Endodermal cell (in vitro differentiated cells): ENCODE data around the gene TGM4. TPM values are rescaled to one million over a fixed set of nuclear protein-coding genes. Genes with fewer than 3 reads are reported as not detected.

Experiments used
- DNase-seq: peaks from one replicate; pipeline ENCODE4 v3.0.0-alpha.2; 2017
- H3K27ac ChIP-seq: 2 replicates; pipeline ENCODE4 v1.5.1; 2013; ENCODE audit warnings: mild to moderate bottlenecking, low read depth, low read length, moderate library complexity
- H3K27me3 ChIP-seq: 2 replicates; pipeline ENCODE4 v1.6.1; 2013; ENCODE audit warnings: mild to moderate bottlenecking, low read length, moderate library complexity; ENCODE audit not compliant: insufficient read depth, control insufficient read depth, poor library complexity, severe bottlenecking
- H3K36me3 ChIP-seq: 2 replicates; pipeline ENCODE4 v1.7.0; 2013; ENCODE audit warnings: mild to moderate bottlenecking, low read length, moderate library complexity; ENCODE audit not compliant: control insufficient read depth, insufficient read depth
- H3K4me1 ChIP-seq: one replicate; pipeline ENCODE4 v1.7.0; 2013; ENCODE audit warnings: low read length; ENCODE audit not compliant: control insufficient read depth, insufficient read depth
- H3K4me3 ChIP-seq: 2 replicates; pipeline ENCODE4 v1.5.1; 2013; ENCODE audit warnings: mild to moderate bottlenecking, low read length, moderate library complexity
- H3K9ac ChIP-seq: 2 replicates; pipeline ENCODE4 v1.6.1; 2013; ENCODE audit warnings: mild to moderate bottlenecking, low read length, moderate library complexity; ENCODE audit not compliant: poor library complexity, severe bottlenecking; ENCODE audit errors: extremely low read depth
- H3K9me3 ChIP-seq: 2 replicates; pipeline ENCODE4 v1.6.1; 2013; ENCODE audit warnings: mild to moderate bottlenecking, low read length, moderate library complexity; ENCODE audit not compliant: control insufficient read depth
- H3K27ac Mint-ChIP-seq: 2 replicates; pipeline ENCODE4 v1.8.0; 2020; ENCODE audit warnings: mixed read lengths
- H3K27me3 Mint-ChIP-seq: 2 replicates; pipeline ENCODE4 v1.8.0; 2021; ENCODE audit warnings: mild to moderate bottlenecking, mixed read lengths; ENCODE audit not compliant: insufficient read depth
- H3K36me3 Mint-ChIP-seq: 2 replicates; pipeline ENCODE4 v1.8.0; 2020; ENCODE audit warnings: low read depth, mixed read lengths
- H3K4me1 Mint-ChIP-seq: 2 replicates; pipeline ENCODE4 v1.8.0; 2020; ENCODE audit warnings: mixed read lengths
- H3K4me3 Mint-ChIP-seq: 2 replicates; pipeline ENCODE4 v1.8.0; 2020; ENCODE audit warnings: mild to moderate bottlenecking, moderate library complexity, mixed read lengths
- H3K9me3 Mint-ChIP-seq: 2 replicates; pipeline ENCODE4 v1.8.0; 2020; ENCODE audit warnings: mild to moderate bottlenecking, mixed read lengths
- CTCF ChIP-seq: fragments of 200-600 bp; sonication (generic); conservative IDR thresholded peaks from 2 replicates; pipeline ENCODE4 v1.5.0; 2021; ENCODE audit warnings: antibody characterized with exemption, mild to moderate bottlenecking
- WGBS, 2 experiments: methylation state at CpG; one replicate each; pipeline versions ENCODE4 v1.1.5 to v1.1.7; 2013; ENCODE audit warnings: missing lambda C conversion rate in 2 of 2, mixed read lengths in 1 of 2; ENCODE audit not compliant: insufficient coverage in 1 of 2, insufficient read length in 1 of 2; 5-methylcytosine and 5-hydroxymethylcytosine counted together
- total RNA-seq, 2 donors: library from RNA; stranded (reverse); fragmentation: NEBNext Ultra II Directional in 1 of 2; extraction: Animal tissue kit (Norgen Biotek cat#: 25700) in 1 of 2; gene quantifications; 2 replicates in 1 of 2; 3 replicates in 1 of 2; pipeline ENCODE4 v1.2.1, GENCODE V29; 2021

TGM4 gene
- total RNA-seq, 2 donors from 2014 or later: not detected

GRCh38 chr3:44894485-44894884 is 20.1 kb downstream of the TGM4 start:
- Mint-ChIP-seq H3K27me3 (no peaks in the 10 kb centered on the region), H3K27ac (peak overlapping the region; percentile 39), H3K36me3 (no peaks in the 10 kb centered on the region), H3K9me3 (no peaks in the 10 kb centered on the region), H3K4me3 (no peak overlapping the region), H3K4me1 (no peaks in the 10 kb centered on the region)
- no peak overlapping the region for H3K4me3 ChIP-seq
- no peaks in the 10 kb centered on the region for H3K9me3 ChIP-seq
- H3K36me3 ChIP-seq: no peaks in the 10 kb centered on the region
- no peak for TF ChIP-seq CTCF
- no peaks in the 10 kb centered on the region for H3K27me3 ChIP-seq
- 40 to 60% methylated on average over 1 to 4 of the region's 5 CpGs for WGBS, 2 experiments
- H3K4me1 ChIP-seq: no peaks in the 10 kb centered on the region
- H3K27ac ChIP-seq: no peak overlapping the region
- no peak overlapping the region for H3K9ac ChIP-seq
- DNase-seq: peak; percentile 89

GRCh38 chr3:44896440-44896839 is 22.0 kb downstream of the TGM4 start:
- Histone ChIP-seq H3K27ac (no peak overlapping the region), H3K9me3 (no peaks in the 10 kb centered on the region), H3K36me3 (no peaks in the 10 kb centered on the region), H3K4me1 (no peaks in the 10 kb centered on the region), H3K4me3 (no peak overlapping the region), H3K27me3 (no peaks in the 10 kb centered on the region), H3K9ac (no peak overlapping the region)
- Mint-ChIP-seq H3K4me1 (no peaks in the 10 kb centered on the region), H3K27me3 (no peaks in the 10 kb centered on the region), H3K36me3 (no peaks in the 10 kb centered on the region), H3K4me3 (no peak overlapping the region), H3K9me3 (no peaks in the 10 kb centered on the region), H3K27ac (no peak overlapping the region)
- DNase-seq: no peak
- 73 to 86% methylated on average over 2 of the region's 2 CpGs for WGBS, 2 experiments
- no peak for TF ChIP-seq CTCF

GRCh38 chr3:44899683-44900367 is 25.4 kb downstream of the TGM4 start:
- no peaks in the 10 kb centered on the region for H3K4me1 ChIP-seq
- 89 to 90% methylated on average over 3 to 13 of the region's 13 CpGs for WGBS, 2 experiments
- no peak overlapping the region for H3K4me3 Mint-ChIP-seq
- H3K36me3 ChIP-seq: no peaks in the 10 kb centered on the region
- H3K27ac ChIP-seq: no peak overlapping the region
- H3K4me1 Mint-ChIP-seq: no peaks in the 10 kb centered on the region
- H3K27ac Mint-ChIP-seq: no peak overlapping the region
- no peak for TF ChIP-seq CTCF
- H3K4me3 ChIP-seq: no peak overlapping the region
- H3K9me3 Mint-ChIP-seq: no peaks in the 10 kb centered on the region
- H3K36me3 Mint-ChIP-seq: no peaks in the 10 kb centered on the region
- H3K27me3 Mint-ChIP-seq: peaks cover 2% of the 10 kb centered on the region
- DNase-seq: peak; percentile 51
- H3K9me3 ChIP-seq: no peaks in the 10 kb centered on the region
- H3K9ac ChIP-seq: no peak overlapping the region
- H3K27me3 ChIP-seq: no peaks in the 10 kb centered on the region
